Muscle of back (tissue), 11 donors: ENCODE measurements around the gene PRPF4. TPM values are rescaled to one million over a fixed set of nuclear protein-coding genes. Genes with fewer than 3 reads are reported as not detected.
A peak's percentile ranks its signal among the peaks of the same experiment; 100 is the strongest.
"Not testable (repeated sequence)": the region's sequence is repeated elsewhere in the genome, so short reads cannot be mapped to it uniquely, and the experiment has no call there.

Experiments
- DNase-seq, 3 donors: peaks; one replicate each; pipeline versions ENCODE4 v3.0.0 to v3.0.0-alpha.2; 2013
- polyA plus RNA-seq, 10 donors: library from polyadenylated mRNA; unstranded; fragments of 120-200 nt; gene quantifications; one replicate each; pipeline ENCODE4 v1.2.1, GENCODE V29; 2013; ENCODE audit not compliant: insufficient read length in 10 of 10

The PRPF4 gene
- polyA plus RNA-seq, 10 donors: 15.8 to 23.7 (median 19.4) TPM

- no peak for DNase-seq
These were observed 13.4 kb upstream of the PRPF4 start for GRCh38 chr9:113261917-113262671.

- no peak for DNase-seq
These were observed 9.3 kb upstream of the PRPF4 start for GRCh38 chr9:113266174-113266573.

- no peak for DNase-seq
These were observed 7.4 kb upstream of the PRPF4 start for GRCh38 chr9:113267911-113268566.

- DNase-seq: no peak
These were observed 6.1 kb upstream of the PRPF4 start for GRCh38 chr9:113269355-113269754.

- no peak for DNase-seq
These were observed 5.6 kb upstream of the PRPF4 start for GRCh38 chr9:113269871-113270270.

- DNase-seq: peak; percentile 53 to 76 (median 59)
These were observed 843 bp upstream of the PRPF4 start for GRCh38 chr9:113274474-113275156.

GRCh38 chr9:113278840-113279239 lies 3.4 kb downstream of the PRPF4 start:
- DNase-seq: no peak

- no peak for DNase-seq
These were observed 5.9 kb downstream of the PRPF4 start for GRCh38 chr9:113281356-113281755.

GRCh38 chr9:113289091-113289490 lies 13.6 kb downstream of the PRPF4 start:
- DNase-seq: no peak

- DNase-seq: no peak
These were observed 14.7 kb downstream of the PRPF4 start for GRCh38 chr9:113290052-113290607.

- DNase-seq: no peak
These were observed 17.9 kb downstream of the PRPF4 start for GRCh38 chr9:113293285-113293878.

- not testable (repeated sequence) for DNase-seq
These were observed 20.8 kb downstream of the PRPF4 start for GRCh38 chr9:113296247-113296646.

- DNase-seq: no peak
These were observed 21.5 kb downstream of the PRPF4 start for GRCh38 chr9:113296796-113297558.

- no peak for DNase-seq
These were observed 22.9 kb downstream of the PRPF4 start for GRCh38 chr9:113298311-113298710.

GRCh38 chr9:113298924-113299770 lies 23.7 kb downstream of the PRPF4 start:
- no peak for DNase-seq

- peak in 2 of 3 donors; percentile 20 to 51 for DNase-seq
These were observed 24.4 kb downstream of the PRPF4 start for GRCh38 chr9:113299800-113300292.

GRCh38 chr9:113301548-113301947 lies 26.1 kb downstream of the PRPF4 start:
- no peak for DNase-seq

GRCh38 chr9:113302792-113303418 lies 27.4 kb downstream of the PRPF4 start, which contains the start of gene RNF183:
TSS of gene RNF183 (minus strand) at chr9:113303376. CDS start at chr9:113298184, 5,192 bp downstream.
- no peak for DNase-seq

GRCh38 chr9:113306566-113306965 lies 31.1 kb downstream of the PRPF4 start:
- DNase-seq: no peak
